ENCODE data around the gene ANKS4B.

- TF ChIP-seq CTCF (IDR thresholded peaks at IDR 0.05) (no peak), POLR2AphosphoS5 (IDR thresholded peaks at IDR 0.05) (no peak), POLR2A (IDR thresholded peaks at IDR 0.05) (no peak)
These were observed 69.5 kb downstream of the ANKS4B start for GRCh38 chr16:21302898-21303528.

Data from stomach (tissue), 4 donors.